ENCODE measurements around the gene LAMA3.

DNA sequence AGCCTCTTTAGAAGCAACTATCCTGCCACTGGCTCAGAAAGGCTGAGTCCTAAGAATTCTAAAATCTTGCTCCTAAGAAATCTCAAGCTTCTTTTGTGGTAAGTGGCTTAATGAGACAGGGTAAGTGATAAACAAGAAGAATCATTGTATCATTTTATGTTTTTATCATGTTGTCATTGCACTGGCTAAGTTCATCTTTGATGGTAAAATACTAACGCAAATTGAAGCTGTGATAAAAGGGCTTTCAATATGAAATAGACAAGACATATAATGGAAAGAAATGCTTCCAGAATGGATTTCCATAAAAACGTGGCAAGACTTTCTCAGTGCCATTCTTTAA, 303.7 kb downstream of the LAMA3 start:
- no peak for TF ChIP-seq CTCF (IDR thresholded peaks at IDR 0.05)
- TF ChIP-seq POLR2A (IDR thresholded peaks at IDR 0.05) = no peak
